GM19455 (cell line): Measurements from ENCODE around the gene JMJD6.

Source experiments
- ATAC-seq: cut with Tn5 transposase; IDR thresholded peaks from one replicate; pipeline ENCODE4 v1.9.1; 2021; ENCODE audit not compliant: unreplicated experiment

Gene JMJD6

DNA sequence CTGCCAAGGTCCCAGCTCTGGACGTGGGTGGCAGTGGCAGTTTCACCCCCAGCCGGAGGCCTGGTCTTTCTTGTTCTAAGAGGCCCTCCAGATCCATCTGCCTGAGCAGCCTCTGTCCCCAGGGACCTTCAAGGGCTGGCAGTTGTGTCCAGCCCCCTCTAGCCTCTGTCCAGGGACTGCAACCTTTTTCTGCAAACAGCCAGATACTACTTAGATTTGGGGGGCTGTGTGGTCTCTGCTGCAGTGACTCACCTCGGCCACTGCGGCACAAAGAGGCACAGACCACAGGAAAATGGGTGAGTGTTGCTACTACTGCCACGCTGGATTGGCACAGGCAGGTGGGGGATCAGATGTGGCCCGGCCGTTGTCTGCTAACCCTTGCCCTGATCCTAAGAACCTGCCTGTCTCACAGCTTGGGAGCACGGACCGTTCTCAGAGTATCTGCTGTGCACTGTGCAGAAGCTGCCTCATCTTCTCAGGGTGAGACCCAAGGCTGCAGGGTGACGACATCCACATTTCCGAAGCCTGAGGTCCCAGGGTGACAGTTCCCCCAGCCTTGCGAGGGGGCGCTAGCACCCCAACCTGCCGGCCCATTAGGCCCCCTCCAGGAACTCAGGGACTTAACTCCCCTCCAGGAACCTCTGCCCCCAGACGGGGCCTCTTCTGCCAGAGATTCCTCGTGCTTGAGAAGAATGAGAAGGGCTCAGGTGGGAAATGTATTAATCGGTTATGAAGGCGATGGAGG lies 43.2 kb downstream of the JMJD6 start:
- ATAC-seq = no peak

DNA sequence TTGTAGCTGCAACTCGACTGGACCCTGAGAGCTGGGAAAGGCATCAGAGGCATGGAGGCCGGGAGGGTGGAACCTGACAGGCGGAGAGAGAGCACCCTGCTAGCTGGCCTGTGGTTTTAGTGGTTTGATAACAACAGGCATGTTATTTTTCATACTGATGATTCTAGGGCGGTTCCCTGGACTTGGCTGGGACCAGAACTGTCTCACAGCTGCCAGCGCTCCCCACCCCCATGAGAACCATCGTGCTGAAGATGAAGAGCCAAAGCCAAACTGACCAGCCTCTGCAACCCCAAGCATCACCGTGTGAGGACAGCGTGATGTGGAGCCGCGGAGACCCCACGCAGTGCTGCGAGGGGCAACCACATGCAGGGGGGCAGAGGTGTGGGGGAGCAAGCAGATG lies 44.1 kb downstream of the JMJD6 start:
- no peak for ATAC-seq

DNA sequence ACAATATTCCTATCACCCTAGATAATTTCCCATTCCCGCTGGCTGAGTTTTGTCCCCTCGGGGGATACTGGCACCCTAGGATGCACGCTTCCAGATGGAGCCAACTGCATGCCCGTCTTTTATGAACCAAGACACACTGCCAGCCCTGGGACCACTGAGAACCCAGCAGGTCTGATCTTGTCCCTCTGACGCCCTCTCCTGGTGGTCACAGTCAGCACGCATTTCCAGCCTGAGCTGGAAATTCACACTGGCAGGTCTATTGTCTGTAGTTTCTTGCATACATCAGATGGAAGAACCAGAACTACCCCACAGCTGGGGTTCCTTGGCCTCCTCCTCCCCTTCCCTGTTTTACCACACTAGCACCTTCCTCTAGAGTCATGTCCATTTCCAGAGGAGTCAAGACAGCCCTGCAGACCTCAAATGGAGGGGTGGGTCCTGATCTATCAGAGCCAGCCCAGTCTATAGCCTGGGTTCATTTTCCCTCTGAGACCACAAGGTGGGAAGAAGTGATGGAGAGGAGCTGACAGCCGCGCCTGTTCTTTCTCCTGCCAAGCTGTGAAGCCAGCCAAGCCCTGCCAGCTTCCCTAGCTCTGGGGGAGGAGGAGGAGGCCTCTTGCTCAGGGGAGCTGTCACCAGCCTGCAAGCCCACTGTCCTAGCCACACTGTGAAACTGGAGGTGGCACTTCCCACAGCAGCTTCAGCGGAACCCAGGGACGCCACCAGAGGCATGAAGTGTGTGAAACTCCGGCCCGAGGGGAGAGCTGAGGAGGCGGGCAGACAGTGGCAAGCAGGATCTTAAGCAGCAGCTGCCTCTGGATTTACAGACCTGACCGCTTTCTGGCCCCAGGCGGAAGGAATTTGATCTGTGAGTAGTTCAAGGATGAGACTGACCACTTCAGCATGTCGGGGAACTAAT lies 44.9 kb downstream of the JMJD6 start:
- no peak for ATAC-seq

DNA sequence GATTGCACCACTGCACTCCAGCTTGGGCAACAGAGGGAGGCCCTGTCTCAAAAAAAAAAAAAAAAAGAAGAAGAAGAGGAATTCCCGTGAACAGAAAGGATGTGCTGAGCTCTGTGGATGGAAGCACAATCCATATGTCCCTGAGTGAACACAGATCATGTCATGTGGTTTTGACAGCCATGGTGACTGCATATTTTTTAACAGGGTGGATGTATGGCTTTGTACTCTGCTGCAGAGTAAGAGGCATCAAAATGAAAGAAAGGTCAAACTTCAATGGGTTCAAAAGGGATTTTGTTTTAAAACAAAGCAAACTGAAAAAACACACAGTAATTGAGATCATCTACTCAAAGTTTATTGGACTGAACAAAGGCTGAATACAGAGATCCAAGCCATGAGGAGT lies 47.2 kb downstream of the JMJD6 start:
- no peak for ATAC-seq

DNA sequence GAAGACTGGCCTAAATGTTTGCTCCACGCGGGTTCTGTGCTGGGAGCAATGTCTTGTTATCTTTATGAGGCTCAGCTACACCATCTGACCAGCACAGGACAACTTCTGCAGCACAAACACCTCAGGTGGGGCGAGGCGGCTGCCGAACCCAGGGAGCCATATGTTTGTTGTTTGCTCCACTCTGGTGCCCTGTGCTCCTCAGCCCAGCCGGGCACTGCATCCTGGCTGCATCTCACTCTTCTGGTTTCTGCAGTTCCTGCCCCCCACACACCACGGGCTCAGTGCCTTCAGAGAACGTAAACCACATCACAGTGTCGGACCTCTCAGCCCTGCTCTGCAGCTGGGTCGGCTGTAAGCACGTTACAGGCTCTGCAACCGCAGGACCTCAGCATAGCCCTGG lies 48.1 kb downstream of the JMJD6 start:
- no peak for ATAC-seq

DNA sequence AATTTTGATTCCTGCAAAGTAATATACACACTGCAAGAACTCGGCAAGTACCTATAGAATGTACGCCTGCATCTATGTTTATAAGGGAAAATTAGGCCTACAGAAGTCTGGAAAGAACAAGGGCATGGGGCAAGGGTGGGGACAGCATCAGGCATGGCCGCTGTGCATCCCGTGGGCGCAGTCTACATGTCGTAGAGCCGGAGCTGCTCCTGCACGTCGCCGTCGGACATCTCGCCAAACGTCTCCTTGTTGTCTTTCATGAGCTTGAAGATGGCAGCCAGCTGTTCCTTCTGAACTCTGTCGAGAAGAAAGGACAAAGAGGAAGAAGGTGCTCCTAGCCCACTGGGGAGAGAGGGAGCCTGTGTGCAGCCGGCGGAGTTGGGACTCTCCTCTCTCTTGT lies 49.0 kb downstream of the JMJD6 start:
- no peak for ATAC-seq

DNA sequence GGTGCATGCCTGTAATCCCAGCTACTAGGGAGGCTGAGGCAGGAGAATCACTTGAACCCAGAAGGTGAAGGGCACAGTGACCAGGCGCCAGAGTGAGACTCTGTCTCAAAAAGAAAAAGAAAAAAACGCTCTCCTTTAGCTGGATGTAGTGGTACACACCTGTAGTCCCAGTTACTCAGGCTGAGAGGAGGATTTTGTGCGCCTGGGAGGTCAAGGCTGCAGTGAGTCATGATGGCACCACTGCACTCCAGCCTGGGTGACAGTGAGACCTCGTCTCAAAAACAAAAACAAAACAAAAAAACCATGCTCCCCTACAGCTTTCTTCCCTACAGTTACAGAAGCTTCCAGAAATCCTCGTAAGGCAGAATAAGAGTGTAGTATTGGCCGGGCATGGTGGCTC lies 49.8 kb downstream of the JMJD6 start:
- ATAC-seq = no peak

DNA sequence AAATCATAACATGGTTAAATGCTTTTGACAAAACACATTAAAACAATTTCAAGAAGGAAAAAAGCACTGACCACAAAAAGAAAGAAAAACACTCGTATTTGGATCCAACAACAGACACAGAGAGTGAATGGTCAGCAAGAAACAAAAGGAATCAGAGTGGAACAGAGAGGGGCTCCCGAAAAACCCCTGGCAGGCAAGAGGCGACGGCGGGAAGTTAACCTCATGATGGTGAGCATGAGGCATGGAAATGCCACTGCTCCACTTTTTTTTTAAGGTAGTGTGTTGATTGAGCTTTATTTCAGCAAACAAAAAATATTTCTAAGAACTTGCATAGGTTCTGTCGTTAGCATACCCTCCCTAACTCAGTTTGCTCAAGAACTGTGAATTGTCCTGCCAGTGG lies 50.8 kb downstream of the JMJD6 start:
- ATAC-seq = no peak

DNA sequence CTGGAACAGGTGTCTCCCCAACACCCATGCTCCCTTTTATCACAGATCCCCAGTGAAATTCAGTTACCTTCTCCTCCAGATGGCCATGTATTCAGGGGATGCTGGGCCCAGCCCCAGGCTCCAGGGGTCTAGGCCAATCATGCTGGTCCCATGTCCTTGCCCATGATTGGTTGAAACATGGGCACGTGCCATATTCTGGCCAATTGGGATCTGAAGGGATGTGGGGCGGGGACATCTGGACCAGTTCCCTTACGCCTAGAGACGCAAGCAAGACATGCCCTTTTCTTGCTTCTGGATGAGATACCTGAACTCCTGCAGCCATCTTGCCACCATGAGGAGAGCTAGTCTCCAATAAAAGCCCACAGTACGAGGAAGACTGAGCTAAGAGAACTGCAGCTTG lies 51.8 kb downstream of the JMJD6 start:
- no peak for ATAC-seq

DNA sequence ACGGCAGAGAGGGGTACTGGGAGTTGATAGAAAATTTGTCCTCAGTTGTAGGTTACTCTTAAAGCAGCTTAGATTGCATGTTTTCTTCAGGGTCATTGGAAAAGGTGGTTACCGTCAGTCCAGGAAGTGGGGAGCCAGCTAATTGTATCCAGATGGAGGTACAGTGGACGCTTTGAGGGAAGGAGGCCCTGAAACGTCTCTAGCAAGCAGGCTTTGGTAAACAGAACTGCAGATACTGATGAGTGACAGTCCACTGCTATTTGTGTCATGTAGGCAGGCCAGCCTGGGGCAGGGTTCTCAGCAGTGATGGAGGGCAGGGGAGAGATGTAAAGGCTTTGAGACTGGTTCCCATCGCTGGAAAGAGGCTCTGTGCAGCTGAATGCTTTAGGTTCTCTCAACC lies 52.7 kb downstream of the JMJD6 start:
- no peak for ATAC-seq

DNA sequence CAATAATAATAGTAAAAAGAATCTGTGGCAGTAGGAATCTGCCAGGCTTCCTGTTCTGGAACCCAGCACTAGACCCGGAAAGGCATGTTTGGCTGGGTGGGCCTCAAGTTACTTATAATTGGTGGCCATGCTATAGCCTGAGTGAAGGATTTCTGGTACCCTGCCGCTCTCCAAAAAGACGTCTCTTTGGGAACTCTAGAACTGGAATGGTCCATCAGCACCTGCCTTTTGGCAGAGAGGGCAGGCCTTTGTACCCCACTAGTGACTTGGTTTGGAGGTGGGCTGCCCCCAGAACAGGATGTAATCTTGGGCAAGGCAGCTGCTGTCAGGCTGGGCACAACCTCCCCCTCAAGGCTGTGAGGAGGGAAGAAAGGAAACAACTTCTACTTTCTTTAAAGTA lies 53.5 kb downstream of the JMJD6 start:
- no peak for ATAC-seq

DNA sequence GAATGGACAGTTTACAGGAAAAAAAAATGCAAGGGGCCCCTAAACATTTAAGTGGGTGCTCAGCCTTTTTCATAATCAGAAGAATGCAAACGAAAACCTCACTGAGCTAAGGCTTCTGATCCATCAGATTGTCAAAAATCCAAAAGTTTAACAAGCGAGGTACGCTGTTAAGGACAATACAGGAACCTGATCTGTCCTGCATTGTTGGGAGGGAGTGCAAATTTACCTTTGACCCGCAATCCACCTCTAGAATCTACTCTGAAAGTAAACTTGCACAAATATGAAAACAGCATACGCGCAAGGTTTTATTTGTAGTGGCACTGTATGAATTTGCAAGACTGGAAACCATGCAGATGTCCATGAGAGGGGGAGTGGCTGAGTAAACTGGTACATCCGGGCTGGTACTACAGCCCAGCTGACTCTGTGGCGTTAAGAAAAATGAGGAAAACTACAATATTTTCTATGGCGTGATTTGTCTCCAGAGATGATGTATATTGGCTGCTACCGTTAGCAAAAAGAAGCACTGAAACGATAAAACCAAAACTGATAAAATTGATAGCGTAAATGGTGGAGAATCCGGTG lies 54.0 kb downstream of the JMJD6 start:
- no peak for ATAC-seq

DNA sequence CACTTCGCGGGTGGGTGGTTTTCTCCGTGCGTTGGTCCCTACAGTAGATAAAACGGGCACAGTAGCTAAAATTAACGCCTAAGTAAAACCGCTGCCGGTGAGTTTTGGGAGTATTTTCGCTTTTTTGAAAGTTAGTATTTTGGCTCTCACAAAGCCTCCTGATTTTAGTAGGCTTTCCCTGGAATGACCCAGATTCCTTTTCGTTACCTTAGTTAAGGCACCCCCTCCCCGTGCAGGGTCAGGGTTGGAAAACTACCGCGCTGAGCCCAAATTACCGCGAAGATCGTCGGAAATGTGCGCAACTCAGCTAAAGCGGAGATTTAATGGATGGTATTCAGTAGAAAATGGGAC lies 54.5 kb downstream of the JMJD6 start:
- ATAC-seq = peak; percentile 16

DNA sequence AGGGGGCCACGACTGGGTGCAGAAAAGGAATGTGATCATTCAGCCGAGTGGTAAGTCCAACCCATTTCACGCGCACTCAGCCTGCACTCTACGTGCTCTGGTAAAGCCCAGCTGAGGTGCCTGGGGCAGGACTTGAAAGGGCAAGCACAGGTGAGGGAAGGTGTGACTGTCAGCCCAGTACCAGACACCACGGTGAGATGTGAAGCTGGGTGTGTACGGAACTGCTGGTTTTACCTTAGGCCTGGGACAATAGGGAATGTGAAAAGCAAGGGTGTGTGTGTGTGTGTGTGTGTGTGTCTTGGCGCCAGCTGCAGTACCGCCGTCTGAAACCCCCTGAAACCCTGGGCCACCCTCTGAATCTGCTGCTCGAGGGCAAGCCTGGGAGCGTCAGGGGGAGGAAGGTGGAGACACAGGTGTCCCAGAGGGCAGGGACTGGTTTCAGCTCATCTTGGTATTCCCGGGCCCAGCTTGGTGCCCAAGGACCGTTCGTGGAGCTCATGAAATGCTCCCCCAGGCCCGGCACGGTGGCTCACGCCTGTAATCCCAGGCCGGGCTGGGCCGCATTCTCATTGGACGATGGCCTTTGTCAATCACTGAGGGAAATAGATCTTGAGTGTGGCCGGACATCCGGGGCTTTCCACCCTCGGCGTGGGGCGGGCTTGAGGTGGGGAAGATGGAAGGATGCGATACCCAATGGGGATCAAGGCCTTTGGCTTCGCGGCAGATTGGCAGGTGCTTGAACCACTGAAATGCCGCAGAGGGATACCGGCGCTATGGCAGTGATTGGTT lies 55.1 kb downstream of the JMJD6 start:
- ATAC-seq = peak; percentile 99

DNA sequence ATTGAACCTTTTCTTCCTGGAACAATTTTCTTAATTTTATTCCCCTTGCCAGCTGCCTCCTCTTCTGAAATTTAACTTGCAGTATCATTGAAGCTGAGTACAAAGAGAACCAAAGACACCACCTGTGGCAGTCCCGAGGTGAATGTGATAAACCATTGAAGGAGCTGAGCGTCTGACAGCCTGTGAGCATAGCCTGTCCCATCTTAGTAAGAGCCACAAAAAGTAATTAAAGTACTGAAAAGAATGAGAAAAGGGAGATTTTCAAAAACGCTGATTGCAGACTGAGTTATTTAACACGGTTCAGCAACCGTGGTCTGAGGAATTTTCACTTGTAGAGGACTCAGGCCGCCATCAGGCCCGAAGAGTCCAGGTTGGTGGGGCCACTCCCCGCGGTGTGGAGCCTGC lies 55.7 kb downstream of the JMJD6 start:
- ATAC-seq = no peak

DNA sequence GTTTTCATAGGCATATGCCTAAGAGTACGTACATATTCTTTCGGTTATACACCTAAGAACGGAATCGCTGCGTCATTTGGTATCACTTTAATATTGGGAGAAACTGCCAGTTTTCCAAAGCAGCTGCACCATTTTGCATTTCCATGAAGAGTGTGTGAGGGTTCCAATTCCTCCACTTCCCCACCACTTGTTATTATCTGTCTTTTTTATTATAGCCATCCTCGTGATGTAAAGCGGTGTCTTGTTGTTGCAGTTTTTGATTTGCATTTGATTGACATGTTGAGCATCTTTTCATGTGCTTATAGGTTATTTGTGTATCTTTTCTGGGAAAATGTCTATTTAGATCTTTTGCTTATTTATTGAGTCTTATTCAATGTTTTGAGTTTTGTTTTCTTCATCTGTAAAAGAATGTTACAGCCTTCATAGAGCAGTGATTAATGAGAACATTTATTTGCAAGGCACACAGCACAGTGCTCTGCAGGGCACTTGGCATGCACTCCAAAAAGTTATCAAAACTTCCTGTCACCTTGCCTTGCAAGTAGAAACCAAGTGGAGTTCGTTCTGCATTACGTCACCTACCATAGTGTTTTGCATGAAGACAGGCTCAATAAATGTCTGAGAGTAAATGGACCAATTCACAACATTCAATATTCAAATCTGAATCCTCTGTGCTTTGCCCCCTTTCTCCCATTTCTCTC lies 56.2 kb downstream of the JMJD6 start:
- no peak for ATAC-seq
